Kidney (tissue), 14 donors: Measurements from ENCODE around the gene NUP188. TPM values are rescaled to one million over a fixed set of nuclear protein-coding genes. Genes with fewer than 3 reads are reported as not detected.
A peak's percentile ranks its signal among the peaks of the same experiment; 100 is the strongest.

Experiments used
- DNase-seq, 5 donors: peaks; one replicate each; pipeline ENCODE4 v3.0.0-alpha.2; 2013 to 2020
- FAIRE-seq: peaks from 2 replicates; lab custom pipeline; 2012; peaks lifted over from hg19 to GRCh38; lab: Jason Lieb, UNC
- H3K27ac ChIP-seq, 2 donors: one replicate each; pipeline ENCODE4 v1.7.0; 2013; ENCODE audit warnings: low read depth in 2 of 2, low read length in 2 of 2, inconsistent platforms in 1 of 2
- H3K27me3 ChIP-seq: one replicate; pipeline ENCODE4 v1.7.1; 2013; ENCODE audit warnings: low read length, inconsistent platforms; ENCODE audit not compliant: control insufficient read depth, insufficient read depth
- H3K36me3 ChIP-seq, 3 donors: one replicate each; pipeline versions ENCODE4 v1.7.0 to v1.7.1; 2013; ENCODE audit warnings: low read length in 3 of 3, control low read depth in 1 of 3, inconsistent platforms in 1 of 3; ENCODE audit not compliant: insufficient read depth in 3 of 3, control insufficient read depth in 2 of 3
- H3K4me1 ChIP-seq, 3 donors: one replicate each; pipeline versions ENCODE4 v1.7.0 to v1.7.1; 2013; ENCODE audit warnings: low read length in 3 of 3, inconsistent platforms in 1 of 3, low read depth in 1 of 3; ENCODE audit not compliant: control insufficient read depth in 2 of 3, insufficient read depth in 2 of 3
- H3K4me3 ChIP-seq, 3 donors: one replicate each; pipeline versions ENCODE4 v1.7.0 to v1.8.1; 2013; ENCODE audit warnings: low read length in 3 of 3, control low read depth in 1 of 3, inconsistent platforms in 1 of 3
- H3K9ac ChIP-seq, 3 donors: one replicate each; pipeline versions ENCODE4 v1.7.0 to v1.7.1; 2013; ENCODE audit warnings: low read length in 3 of 3, control low read depth in 1 of 3, inconsistent platforms in 1 of 3
- H3K9me3 ChIP-seq, 3 donors: one replicate each; pipeline versions ENCODE4 v1.7.0 to v1.7.1; 2013; ENCODE audit warnings: low read length in 3 of 3, control low read depth in 1 of 3, inconsistent platforms in 1 of 3; ENCODE audit not compliant: control insufficient read depth in 2 of 3, insufficient read depth in 1 of 3
- CTCF ChIP-seq: IDR thresholded peaks from 3 replicates; pipeline ENCODE4 v1.5.1; 2012; ENCODE audit warnings: mild to moderate bottlenecking, moderate library complexity, borderline replicate concordance; ENCODE audit not compliant: insufficient read depth; ENCODE audit errors: extremely low read depth
- intact Hi-C: fragments of 100-400 bp; cut with DNase I; formaldehyde crosslinking; loops from one replicate; pipeline ENCODE4 v1.11.1; 2022
- polyA plus RNA-seq: library from polyadenylated mRNA; stranded (reverse); fragments of 350-450 nt; fragmentation: Illumina TruSeq; extraction: RNeasy Lipid Tissue Mini Kit (QIAGEN cat#74804); gene quantifications from one replicate; pipeline ENCODE4 v1.2.3, GENCODE V29; 2014; ENCODE audit warnings: low read depth, low replicate concordance; ENCODE audit not compliant: insufficient read depth
- total RNA-seq: library from RNA; stranded (reverse); fragmentation: NEBNext Ultra II Directional; extraction: Animal tissue kit (Norgen Biotek cat#: 25700); gene quantifications from one replicate; pipeline ENCODE4 v1.2.1, GENCODE V29; 2021
- donor health status: control.
- donor health status: control.
- donor health status: control.
- donor health status: control.
- donor health status: control.
- donor health status: DM: yes; HTN: yes; CAD: no.
- donor health status: Normal renal cell carcinoma (clear cell type).

NUP188 gene
- total and polyA plus RNA-seq, 2 donors from 2014 or later = 6.4 to 27.9 TPM

GRCh38 chr9:129023036-129023907, 75.8 kb downstream of the NUP188 start:
- H3K4me3 ChIP-seq = no peak overlapping the region
- no peaks in the 10 kb centered on the region for H3K27me3 ChIP-seq
- H3K4me1 ChIP-seq = peaks cover 0 to 12% (median 0%) of the 10 kb centered on the region in 3 donors
- H3K36me3 ChIP-seq = no peaks in the 10 kb centered on the region
- FAIRE-seq = no peak
- H3K9ac ChIP-seq = no peak overlapping the region
- intact Hi-C loops = no loop called here
- peak; percentile 76 to 89 (median 78) for DNase-seq
- no peak overlapping the region for H3K27ac ChIP-seq
- no peaks in the 10 kb centered on the region for H3K9me3 ChIP-seq
- TF ChIP-seq CTCF = no peak

GRCh38 chr9:129023908-129024233, 76.4 kb downstream of the NUP188 start:
- Histone ChIP-seq H3K4me3 (no peak overlapping the region), H3K4me1 (peaks cover 0 to 12% (median 0%) of the 10 kb centered on the region in 3 donors), H3K27me3 (no peaks in the 10 kb centered on the region), H3K27ac (no peak overlapping the region), H3K36me3 (no peaks in the 10 kb centered on the region), H3K9me3 (no peaks in the 10 kb centered on the region), H3K9ac (no peak overlapping the region)
- FAIRE-seq = no peak
- no peak for TF ChIP-seq CTCF
- intact Hi-C loops = no loop called here
- DNase-seq = no peak

- H3K36me3 ChIP-seq = no peaks in the 10 kb centered on the region
- peak overlapping the region in 2 of 3 donors; percentile 82 to 92 for H3K9ac ChIP-seq
- DNase-seq (peak; percentile 85 to 94 (median 91)), FAIRE-seq (no peak)
- H3K27me3 ChIP-seq = no peaks in the 10 kb centered on the region
- peak overlapping the region; percentile 51 to 81 for H3K27ac ChIP-seq
- H3K4me3 ChIP-seq = peak overlapping the region in 2 of 3 donors; percentile 75
- intact Hi-C loops = no loop called here
- H3K4me1 ChIP-seq = peaks cover 0 to 15% (median 0%) of the 10 kb centered on the region in 3 donors
- TF ChIP-seq CTCF = no peak
- no peaks in the 10 kb centered on the region for H3K9me3 ChIP-seq
Measured at GRCh38 chr9:129026442-129027223, 79.1 kb downstream of the NUP188 start.
